ENCODE measurements around the gene RNU6-1.

RNU6-1 gene

GRCh38 chr15:67813104-67813634 is 26.7 kb downstream of the RNU6-1 start:
- no peak for DNase-seq (ENCODE audit: low spot score)
- no peak overlapping the region for H3K27ac ChIP-seq
- TF ChIP-seq CTCF (conservative IDR thresholded peaks at IDR 0.05; ENCODE audit: low read depth) = no peak
- POLR2A ChIA-PET (ENCODE audit: low non-redundant PET) = no interaction called here
- CTCF ChIA-PET = no interaction called here

- TF ChIP-seq CTCF (conservative IDR thresholded peaks at IDR 0.05; ENCODE audit: low read depth) = no peak
- DNase-seq (ENCODE audit: low spot score) = no peak
- H3K27ac ChIP-seq = no peak overlapping the region
- CTCF ChIA-PET = no interaction called here
- POLR2A ChIA-PET (ENCODE audit: low non-redundant PET) = no interaction called here
Observed at GRCh38 chr15:67812241-67812644, 27.6 kb downstream of the RNU6-1 start.

GRCh38 chr15:67809866-67810265 is 30.0 kb downstream of the RNU6-1 start:
- no peak overlapping the region for H3K27ac ChIP-seq
- no peak for DNase-seq (ENCODE audit: low spot score)
- no peak for TF ChIP-seq CTCF (conservative IDR thresholded peaks at IDR 0.05; ENCODE audit: low read depth)
- ChIA-PET POLR2A (ENCODE audit: low non-redundant PET) (no interaction called here), CTCF (no interaction called here)

- DNase-seq (ENCODE audit: low spot score) = no peak
- H3K27ac ChIP-seq = no peak overlapping the region
- ChIA-PET POLR2A (ENCODE audit: low non-redundant PET) (no interaction called here), CTCF (no interaction called here)
- TF ChIP-seq CTCF (conservative IDR thresholded peaks at IDR 0.05; ENCODE audit: low read depth) = no peak
Observed at GRCh38 chr15:67809441-67809840, 30.4 kb downstream of the RNU6-1 start.

GRCh38 chr15:67808821-67809220 is 31.0 kb downstream of the RNU6-1 start:
- no peak for DNase-seq (ENCODE audit: low spot score)
- CTCF ChIA-PET = interaction anchor here (0.7 kb wide), 1 partner anchor 13 kb away, joined by 4 read pairs; no protein-coding TSS in a partner anchor
- POLR2A ChIA-PET (ENCODE audit: low non-redundant PET) = no interaction called here

GRCh38 chr15:67807836-67808235 is 32.0 kb downstream of the RNU6-1 start:
- no peak for DNase-seq (ENCODE audit: low spot score)
- TF ChIP-seq CTCF (conservative IDR thresholded peaks at IDR 0.05; ENCODE audit: low read depth) = no peak
- POLR2A ChIA-PET (ENCODE audit: low non-redundant PET) = no interaction called here

More at GRCh38 chr15:67808821-67809220, 31.0 kb downstream of the RNU6-1 start:
- no peak overlapping the region for H3K27ac ChIP-seq
- no peak for TF ChIP-seq CTCF (conservative IDR thresholded peaks at IDR 0.05; ENCODE audit: low read depth)

GRCh38 chr15:67807141-67807540 is 32.7 kb downstream of the RNU6-1 start:
- CTCF ChIA-PET = no interaction called here
- DNase-seq (ENCODE audit: low spot score) = no peak
- H3K27ac ChIP-seq = no peak overlapping the region
- TF ChIP-seq CTCF (conservative IDR thresholded peaks at IDR 0.05; ENCODE audit: low read depth) = no peak
- POLR2A ChIA-PET (ENCODE audit: low non-redundant PET) = no interaction called here

More at GRCh38 chr15:67807836-67808235, 32.0 kb downstream of the RNU6-1 start:
- CTCF ChIA-PET = no interaction called here
- H3K27ac ChIP-seq = no peak overlapping the region

Measured in RWPE1 (cell line).